ENCODE results near the gene MAPKAPK3. TPM values are rescaled to one million over a fixed set of nuclear protein-coding genes. Genes with fewer than 3 reads are reported as not detected.

Gene MAPKAPK3
- total and polyA plus RNA-seq, 9 donors, result 15.8 to 44.7 (median 29.3) TPM

DNA sequence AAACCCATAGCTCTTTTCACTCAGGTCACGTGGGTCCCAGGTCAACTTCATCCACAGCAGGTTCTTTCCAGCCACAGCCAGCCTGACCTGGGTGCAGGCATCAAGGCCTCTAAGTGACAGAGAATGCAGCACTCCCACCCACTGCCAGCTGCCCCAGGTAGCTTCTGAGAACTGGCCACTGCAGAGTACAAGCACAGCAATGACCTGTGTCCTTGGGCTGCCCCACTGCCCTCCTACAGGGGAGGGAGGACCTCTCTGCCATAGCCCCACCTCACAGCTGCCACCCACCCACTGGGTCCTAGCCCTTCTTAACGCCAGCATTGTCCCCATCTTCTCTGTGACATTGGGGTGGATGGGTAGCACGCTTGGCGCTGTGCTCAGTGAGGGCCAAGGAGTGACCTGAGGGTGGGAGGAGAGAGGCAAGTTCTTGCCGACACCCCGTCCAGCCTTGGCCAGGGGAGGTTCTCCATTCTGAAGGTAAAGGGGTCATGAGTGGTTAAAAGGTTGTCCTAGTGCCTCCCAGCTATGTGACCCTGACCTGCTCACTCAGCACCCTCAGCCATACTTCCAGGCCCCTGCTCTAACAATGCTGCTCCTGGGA, 17.7 kb upstream of the MAPKAPK3 start:
- H3K27ac ChIP-seq, result peak overlapping the region; percentile 23 to 98
- 76 to 85% (median 76%) methylated on average over 6 of the region's 6 CpGs for WGBS, 3 donors
- H3K4me3 ChIP-seq, result no peak overlapping the region
- TF ChIP-seq EP300 (IDR thresholded peaks at IDR 0.05) (no peak), POLR2A (IDR thresholded peaks at IDR 0.05) (no peak)
- TF ChIP-seq, protein P1, sequence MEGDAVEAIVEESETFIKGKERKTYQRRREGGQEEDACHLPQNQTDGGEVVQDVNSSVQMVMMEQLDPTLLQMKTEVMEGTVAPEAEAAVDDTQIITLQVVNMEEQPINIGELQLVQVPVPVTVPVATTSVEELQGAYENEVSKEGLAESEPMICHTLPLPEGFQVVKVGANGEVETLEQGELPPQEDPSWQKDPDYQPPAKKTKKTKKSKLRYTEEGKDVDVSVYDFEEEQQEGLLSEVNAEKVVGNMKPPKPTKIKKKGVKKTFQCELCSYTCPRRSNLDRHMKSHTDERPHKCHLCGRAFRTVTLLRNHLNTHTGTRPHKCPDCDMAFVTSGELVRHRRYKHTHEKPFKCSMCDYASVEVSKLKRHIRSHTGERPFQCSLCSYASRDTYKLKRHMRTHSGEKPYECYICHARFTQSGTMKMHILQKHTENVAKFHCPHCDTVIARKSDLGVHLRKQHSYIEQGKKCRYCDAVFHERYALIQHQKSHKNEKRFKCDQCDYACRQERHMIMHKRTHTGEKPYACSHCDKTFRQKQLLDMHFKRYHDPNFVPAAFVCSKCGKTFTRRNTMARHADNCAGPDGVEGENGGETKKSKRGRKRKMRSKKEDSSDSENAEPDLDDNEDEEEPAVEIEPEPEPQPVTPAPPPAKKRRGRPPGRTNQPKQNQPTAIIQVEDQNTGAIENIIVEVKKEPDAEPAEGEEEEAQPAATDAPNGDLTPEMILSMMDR (IDR thresholded peaks at IDR 0.05), result no peak
- H3K4me1 ChIP-seq (ENCODE audit: insufficient read depth), result peaks cover 36% of the 10 kb centered on the region
- no peaks in the 10 kb centered on the region for H3K36me3 ChIP-seq
- no peaks in the 10 kb centered on the region for H3K27me3 ChIP-seq
- H3K9me3 ChIP-seq, result no peaks in the 10 kb centered on the region
- intact Hi-C loops (cut with DNase I), result no loop called here
- DNase-seq, result no peak

- 77 to 81% (median 77%) methylated on average over 1 of the region's 1 CpG for WGBS, 3 donors
Observed at GRCh38 chr3:50599716-50600118, 17.2 kb upstream of the MAPKAPK3 start.

DNA sequence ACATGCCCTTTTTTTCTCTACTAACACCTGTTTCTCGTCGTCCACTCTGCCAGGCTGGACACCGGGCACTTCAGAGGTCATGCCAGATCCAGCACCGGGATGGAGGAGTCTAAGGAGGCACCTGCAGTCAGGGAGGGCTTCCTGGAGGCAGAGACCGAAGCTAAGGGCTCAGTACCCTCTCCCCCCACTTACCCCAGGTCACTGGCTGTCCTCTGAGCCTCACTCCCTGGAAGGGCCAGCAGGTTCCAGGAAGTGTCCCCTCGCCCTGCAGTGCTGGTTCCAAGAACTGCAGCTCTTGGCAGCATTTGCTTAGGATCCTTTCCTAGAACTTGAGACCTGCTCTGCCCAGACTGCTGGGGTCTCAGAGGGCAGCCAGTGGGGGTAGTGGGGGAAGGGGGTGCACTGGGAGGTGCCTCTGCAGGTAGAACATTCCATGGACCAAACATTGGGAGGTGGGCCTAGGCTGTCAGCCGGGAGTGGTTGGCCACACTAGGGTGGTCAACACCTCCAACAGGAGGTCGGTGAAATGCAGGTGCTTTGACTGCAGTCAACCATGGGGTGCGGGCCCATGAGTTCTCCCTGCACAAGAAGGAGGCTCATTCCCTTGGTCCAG, 16.7 kb upstream of the MAPKAPK3 start:
- H3K4me3 ChIP-seq, result no peak overlapping the region
- H3K27ac ChIP-seq, result peak overlapping the region; percentile 23 to 98
- WGBS, 3 donors, result 69 to 73% (median 70%) methylated on average over 9 of the region's 9 CpGs
- no peaks in the 10 kb centered on the region for H3K27me3 ChIP-seq
- TF ChIP-seq, protein P1 (IDR thresholded peaks at IDR 0.05), result no peak
- TF ChIP-seq POLR2A (IDR thresholded peaks at IDR 0.05) (no peak), EP300 (IDR thresholded peaks at IDR 0.05) (no peak)
- H3K9me3 ChIP-seq, result no peaks in the 10 kb centered on the region
- peaks cover 46% of the 10 kb centered on the region for H3K4me1 ChIP-seq (ENCODE audit: insufficient read depth)
- H3K36me3 ChIP-seq, result no peaks in the 10 kb centered on the region
- intact Hi-C loops (cut with DNase I), result loop anchor here in 1 of 4 donors (10.0 kb wide), 1 partner anchor 245 kb away; the partner anchor contains the start of genes CYB561D2, NPRL2 and TMEM115
- DNase-seq, result peak in 3 of 5 donors; percentile 49 to 60 (median 56)

More at GRCh38 chr3:50599716-50600118, 17.2 kb upstream of the MAPKAPK3 start:
- no peaks in the 10 kb centered on the region for H3K36me3 ChIP-seq
- H3K9me3 ChIP-seq, result no peaks in the 10 kb centered on the region
- no peak overlapping the region for H3K4me3 ChIP-seq
- no peaks in the 10 kb centered on the region for H3K27me3 ChIP-seq
- no peak for TF ChIP-seq EP300 (IDR thresholded peaks at IDR 0.05)
- TF ChIP-seq, protein P1 (IDR thresholded peaks at IDR 0.05), result no peak
- TF ChIP-seq POLR2A (IDR thresholded peaks at IDR 0.05), result no peak
- H3K4me1 ChIP-seq (ENCODE audit: insufficient read depth), result peaks cover 41% of the 10 kb centered on the region
- peak overlapping the region; percentile 23 to 98 for H3K27ac ChIP-seq
- no peak for DNase-seq
- intact Hi-C loops (cut with DNase I), result loop anchor here in 1 of 4 donors (10.0 kb wide), 1 partner anchor 245 kb away; the partner anchor contains the start of genes CYB561D2, NPRL2 and TMEM115

GRCh38 chr3:50600841-50601591, 15.9 kb upstream of the MAPKAPK3 start:
- DNase-seq, result peak; percentile 97 to 99 (median 97)
- intact Hi-C loops (cut with DNase I), result loop anchor here in 1 of 4 donors (10.0 kb wide), 1 partner anchor 246 kb away; the partner anchor contains the start of genes CYB561D2, NPRL2 and TMEM115
- H3K4me3 ChIP-seq, result peak overlapping the region; percentile 19
- WGBS, 3 donors, result 0 to 1% (median 1%) methylated on average over 13 to 14 of the region's 14 CpGs
- no peaks in the 10 kb centered on the region for H3K9me3 ChIP-seq
- TF ChIP-seq POLR2A (IDR thresholded peaks at IDR 0.05) (peak; percentile 33), EP300 (IDR thresholded peaks at IDR 0.05) (peak; percentile 94)
- TF ChIP-seq, protein P1 (IDR thresholded peaks at IDR 0.05), result no peak
- H3K27ac ChIP-seq, result peak overlapping the region; percentile 75 to 98
- H3K4me1 ChIP-seq (ENCODE audit: insufficient read depth), result peaks cover 52% of the 10 kb centered on the region
- H3K27me3 ChIP-seq, result no peaks in the 10 kb centered on the region
- H3K36me3 ChIP-seq, result no peaks in the 10 kb centered on the region

Measured in ovary (tissue), 9 donors.